ENCODE data around the gene PNCK.

- TF ChIP-seq CTCF (IDR thresholded peaks at IDR 0.05) (no peak), POLR2A (IDR thresholded peaks at IDR 0.05) (no peak), POLR2AphosphoS5 (IDR thresholded peaks at IDR 0.05) (no peak)
Observed at GRCh38 chrX:153696100-153696499, 22.5 kb upstream of the PNCK start.

Measured in sigmoid colon (tissue), 4 donors.